ENCODE results near the gene STAT6.

The STAT6 gene

DNA sequence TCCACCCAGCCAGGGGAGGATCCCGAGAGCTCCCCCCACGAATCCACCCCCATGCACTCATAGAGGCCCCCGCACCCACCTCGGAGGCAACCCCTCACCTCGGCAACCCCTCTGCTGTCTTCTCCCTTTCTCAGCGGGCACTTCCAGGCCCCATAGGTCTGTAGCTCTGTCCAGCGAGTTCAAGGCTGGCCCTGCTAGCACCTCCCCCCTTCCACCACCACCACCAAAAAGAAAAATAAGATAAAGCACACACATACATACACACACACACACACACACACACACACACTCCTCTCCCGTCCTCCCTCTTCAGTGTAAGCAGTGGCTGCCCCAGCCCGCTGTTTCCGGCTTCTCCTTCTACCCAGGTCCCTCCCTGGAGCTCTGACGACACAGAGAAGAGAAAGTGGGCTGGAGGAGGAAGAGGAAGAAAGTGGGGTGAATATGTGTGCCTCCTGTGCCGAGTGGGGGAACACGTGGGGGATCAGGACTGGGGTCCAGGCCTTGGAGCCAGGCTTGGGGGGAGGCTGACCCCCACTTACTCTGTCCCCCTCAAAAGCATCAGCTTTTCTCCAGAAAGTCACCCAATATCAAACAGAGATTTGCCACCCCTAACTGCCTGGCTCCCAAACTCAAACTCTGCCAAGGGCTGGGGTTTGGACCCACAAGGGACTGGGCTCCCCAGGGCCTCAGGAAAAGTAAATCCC is at the start of gene STAT6:
Gene STAT6, minus strand, starts transcription at position 332 of the 704 bp plus-strand sequence. CDS start 3,084 bp downstream, outside the sequence.
- H3K36me3 ChIP-seq (ENCODE audit: control insufficient read depth in 2 of 2, insufficient read depth in 1 of 2, low read length in 2 of 2) = peaks cover 0 to 8% of the 10 kb centered on the region in 2 experiments; a peak in 1 of 3 replicates
- peak within 1 kb of the TSS; percentile 67 for H3K27ac ChIP-seq (ENCODE audit: extremely low read depth, low read depth, low read length)
- 0 out of 2 replicates have a peak, but pooled peaks cover 3% of the 10 kb centered on the region for H3K4me1 ChIP-seq (ENCODE audit: control insufficient read depth, insufficient read depth, low read length)
- H3K4me3 ChIP-seq (ENCODE audit: low read depth, low read length) = peak within 1 kb of the TSS; percentile 40
- CTCF ChIA-PET = interaction anchor here (0.6 to 6.4 kb wide), 54 partner anchors 10 to 597 kb away, joined by 3 to 135 read pairs (median 6); partner anchors contain the start of genes LRP1, MYO1A, NAB2 and NACA
- no peaks in the 10 kb centered on the region for H3K9me3 ChIP-seq (ENCODE audit: control insufficient read depth, insufficient read depth, low read depth, low read length)
- POLR2A ChIA-PET = interaction anchor here (0.5 to 2.5 kb wide), 19 partner anchors 8 to 466 kb away, joined by 3 to 47 read pairs (median 6); partner anchors contain the start of genes LRP1, NAB2 and NEMP1
- TF ChIP-seq KLF17 (tag by site-specific recombination; IDR thresholded peaks at IDR 0.05) (peak; percentile 64; the same call in 1 of the 2 replicates), ZFHX2 (tag by site-specific recombination; conservative IDR thresholded peaks at IDR 0.05) (peak; percentile 50; the same call in 1 of the 2 replicates), EGR2 (tag by site-specific recombination; IDR thresholded peaks at IDR 0.05; ENCODE audit: low read depth) (peak; percentile 33; the same call in 1 of the 2 replicates), REST (tag by site-specific recombination; IDR thresholded peaks at IDR 0.05) (peak; percentile 93), ZSCAN4 (tag by site-specific recombination; IDR thresholded peaks at IDR 0.05) (peak; percentile 94), ZNF366 (tag by site-specific recombination; conservative IDR thresholded peaks at IDR 0.05) (peak; percentile 48), ZNF362 (tag by site-specific recombination; IDR thresholded peaks at IDR 0.05) (no peak), ZNF280C (tag by site-specific recombination; IDR thresholded peaks at IDR 0.05) (no peak), YY2 (tag by site-specific recombination; IDR thresholded peaks at IDR 0.05) (0 out of 2 replicates have a peak, but pooled peaks have one; percentile 26), ZNF704 (tag by site-specific recombination; IDR thresholded peaks at IDR 0.05) (no peak), ZNF624 (tag by site-specific recombination; IDR thresholded peaks at IDR 0.05) (no peak), ZSCAN23 (tag by site-specific recombination; IDR thresholded peaks at IDR 0.05) (peak; percentile 38; the same call in 1 of the 2 replicates), ZNF423 (tag by site-specific recombination; IDR thresholded peaks at IDR 0.05) (peak; percentile 67; the same call in 1 of the 2 replicates), ZNF529 (tag by site-specific recombination; IDR thresholded peaks at IDR 0.05; ENCODE audit: insufficient replicate concordance) (no peak), BCL11B (tag by site-specific recombination; IDR thresholded peaks at IDR 0.05; ENCODE audit: low read depth) (peak; percentile 33; the same call in 1 of the 2 replicates)
- TF ChIP-seq, protein P1, sequence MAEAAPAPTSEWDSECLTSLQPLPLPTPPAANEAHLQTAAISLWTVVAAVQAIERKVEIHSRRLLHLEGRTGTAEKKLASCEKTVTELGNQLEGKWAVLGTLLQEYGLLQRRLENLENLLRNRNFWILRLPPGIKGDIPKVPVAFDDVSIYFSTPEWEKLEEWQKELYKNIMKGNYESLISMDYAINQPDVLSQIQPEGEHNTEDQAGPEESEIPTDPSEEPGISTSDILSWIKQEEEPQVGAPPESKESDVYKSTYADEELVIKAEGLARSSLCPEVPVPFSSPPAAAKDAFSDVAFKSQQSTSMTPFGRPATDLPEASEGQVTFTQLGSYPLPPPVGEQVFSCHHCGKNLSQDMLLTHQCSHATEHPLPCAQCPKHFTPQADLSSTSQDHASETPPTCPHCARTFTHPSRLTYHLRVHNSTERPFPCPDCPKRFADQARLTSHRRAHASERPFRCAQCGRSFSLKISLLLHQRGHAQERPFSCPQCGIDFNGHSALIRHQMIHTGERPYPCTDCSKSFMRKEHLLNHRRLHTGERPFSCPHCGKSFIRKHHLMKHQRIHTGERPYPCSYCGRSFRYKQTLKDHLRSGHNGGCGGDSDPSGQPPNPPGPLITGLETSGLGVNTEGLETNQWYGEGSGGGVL (tag by site-specific recombination; IDR thresholded peaks at IDR 0.05) = peak; percentile 57; the same call in 1 of the 2 replicates
- TF ChIP-seq, protein P2, sequence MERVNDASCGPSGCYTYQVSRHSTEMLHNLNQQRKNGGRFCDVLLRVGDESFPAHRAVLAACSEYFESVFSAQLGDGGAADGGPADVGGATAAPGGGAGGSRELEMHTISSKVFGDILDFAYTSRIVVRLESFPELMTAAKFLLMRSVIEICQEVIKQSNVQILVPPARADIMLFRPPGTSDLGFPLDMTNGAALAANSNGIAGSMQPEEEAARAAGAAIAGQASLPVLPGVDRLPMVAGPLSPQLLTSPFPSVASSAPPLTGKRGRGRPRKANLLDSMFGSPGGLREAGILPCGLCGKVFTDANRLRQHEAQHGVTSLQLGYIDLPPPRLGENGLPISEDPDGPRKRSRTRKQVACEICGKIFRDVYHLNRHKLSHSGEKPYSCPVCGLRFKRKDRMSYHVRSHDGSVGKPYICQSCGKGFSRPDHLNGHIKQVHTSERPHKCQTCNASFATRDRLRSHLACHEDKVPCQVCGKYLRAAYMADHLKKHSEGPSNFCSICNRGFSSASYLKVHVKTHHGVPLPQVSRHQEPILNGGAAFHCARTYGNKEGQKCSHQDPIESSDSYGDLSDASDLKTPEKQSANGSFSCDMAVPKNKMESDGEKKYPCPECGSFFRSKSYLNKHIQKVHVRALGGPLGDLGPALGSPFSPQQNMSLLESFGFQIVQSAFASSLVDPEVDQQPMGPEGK (tag by site-specific recombination; IDR thresholded peaks at IDR 0.05) = peak; percentile 55
